ACC112 (cell line): ENCODE data around the gene CDYL.

Experiments used
- H2AFZ ChIP-seq: fragments of 200-600 bp; sonication (generic); one replicate; pipeline ENCODE4 v1.6.0; 2017; ENCODE audit warnings: antibody characterized with exemption, low read length; ENCODE audit not compliant: unreplicated experiment
- H3K27ac ChIP-seq: fragments of 200-600 bp; sonication (generic); 2 replicates; pipeline ENCODE4 v1.5.1; 2014; ENCODE audit warnings: low read depth, mild to moderate bottlenecking, antibody characterized with exemption, low read length, moderate library complexity
- H3K27me3 ChIP-seq: fragments of 200-600 bp; sonication (generic); 2 replicates; pipeline ENCODE4 v1.6.1; 2014; ENCODE audit warnings: mild to moderate bottlenecking, antibody characterized with exemption, low read length, moderate library complexity, mixed read lengths; ENCODE audit not compliant: insufficient read depth
- H3K36me3 ChIP-seq: fragments of 200-600 bp; sonication (generic); 2 replicates; pipeline ENCODE4 v1.6.1; 2016; ENCODE audit warnings: mild to moderate bottlenecking, antibody characterized with exemption, low read length, moderate library complexity, mixed read lengths; ENCODE audit not compliant: insufficient read depth
- H3K4me1 ChIP-seq: fragments of 200-600 bp; sonication (generic); one replicate; pipeline ENCODE4 v1.6.1; 2016; ENCODE audit warnings: low read length, mixed read lengths; ENCODE audit not compliant: insufficient read depth, unreplicated experiment, control insufficient read depth
- H3K4me3 ChIP-seq: fragments of 200-600 bp; sonication (generic); 2 replicates; pipeline ENCODE4 v1.5.1; 2014; ENCODE audit warnings: mild to moderate bottlenecking, low read depth, low read length
- H3K79me2 ChIP-seq: fragments of 200-600 bp; sonication (generic); one replicate; pipeline ENCODE4 v1.6.0; 2016; ENCODE audit warnings: low read length; ENCODE audit not compliant: control insufficient read depth, unreplicated experiment, insufficient read depth

Gene CDYL

GRCh38 chr6:4773181-4773580, 3.0 kb upstream of the CDYL start:
- Histone ChIP-seq H3K27ac (no peak overlapping the region), H3K36me3 (no peaks in the 10 kb centered on the region), H3K4me3 (no peak overlapping the region), H3K4me1 (no peaks in the 10 kb centered on the region), H3K27me3 (peaks cover 9% of the 10 kb centered on the region; the same call in 1 of the 2 replicates), H2AFZ (no peak overlapping the region), H3K79me2 (peaks cover 13% of the 10 kb centered on the region)

- H3K27ac ChIP-seq: no peak overlapping the region
- no peak overlapping the region for H3K4me3 ChIP-seq
- no peak overlapping the region for H2AFZ ChIP-seq
- H3K27me3 ChIP-seq: peaks cover 9% of the 10 kb centered on the region; the same call in 1 of the 2 replicates
- H3K4me1 ChIP-seq: no peaks in the 10 kb centered on the region
- no peaks in the 10 kb centered on the region for H3K36me3 ChIP-seq
- peaks cover 24% of the 10 kb centered on the region for H3K79me2 ChIP-seq
These were observed 1.9 kb upstream of the CDYL start for GRCh38 chr6:4774296-4774695.

DNA sequence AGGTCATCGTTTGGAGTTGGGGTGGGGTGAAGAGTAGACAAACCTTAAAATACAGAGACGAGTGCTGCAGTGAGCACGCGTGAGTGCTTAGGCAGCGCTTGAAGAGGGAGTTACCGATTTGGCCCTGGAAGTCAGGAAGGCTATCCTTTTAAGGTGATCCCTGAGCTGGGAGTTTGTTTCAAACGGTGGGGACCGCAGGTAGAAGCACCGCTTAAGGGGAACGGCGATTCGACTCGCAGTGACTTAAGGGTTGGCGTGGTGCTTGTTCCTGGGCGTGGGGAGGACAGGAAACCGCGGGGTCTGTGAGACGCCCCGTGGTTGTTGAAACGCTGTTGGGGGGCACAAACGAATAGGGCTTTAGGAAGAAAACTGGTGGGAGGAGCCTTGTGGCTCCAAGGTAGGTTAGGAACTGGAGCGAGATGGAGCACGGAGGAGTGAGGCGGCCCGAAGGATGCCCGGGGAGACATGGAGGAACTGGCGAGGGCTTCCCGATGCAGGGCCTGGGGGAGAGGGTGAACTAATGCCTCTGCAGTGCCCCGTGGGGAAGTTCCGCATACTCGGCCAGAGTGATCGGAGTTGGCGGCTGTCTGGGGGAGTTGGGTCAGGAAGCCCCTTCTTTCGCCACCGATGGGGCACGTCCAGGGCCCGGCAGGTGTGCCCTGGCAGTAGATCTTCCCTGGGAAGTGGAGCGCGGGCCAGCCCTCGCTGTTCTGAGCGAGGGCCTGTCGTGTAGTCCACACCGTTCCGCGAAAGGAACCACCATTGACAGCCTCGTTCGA, 1.3 kb upstream of the CDYL start:
- peaks cover 30% of the 10 kb centered on the region for H3K79me2 ChIP-seq
- peak overlapping the region; percentile 68 for H3K4me3 ChIP-seq
- peak overlapping the region; percentile 23 for H2AFZ ChIP-seq
- no peaks in the 10 kb centered on the region for H3K36me3 ChIP-seq
- H3K27ac ChIP-seq: no peak overlapping the region
- peaks cover 9% of the 10 kb centered on the region; the same call in 1 of the 2 replicates for H3K27me3 ChIP-seq
- peaks cover 2% of the 10 kb centered on the region for H3K4me1 ChIP-seq

DNA sequence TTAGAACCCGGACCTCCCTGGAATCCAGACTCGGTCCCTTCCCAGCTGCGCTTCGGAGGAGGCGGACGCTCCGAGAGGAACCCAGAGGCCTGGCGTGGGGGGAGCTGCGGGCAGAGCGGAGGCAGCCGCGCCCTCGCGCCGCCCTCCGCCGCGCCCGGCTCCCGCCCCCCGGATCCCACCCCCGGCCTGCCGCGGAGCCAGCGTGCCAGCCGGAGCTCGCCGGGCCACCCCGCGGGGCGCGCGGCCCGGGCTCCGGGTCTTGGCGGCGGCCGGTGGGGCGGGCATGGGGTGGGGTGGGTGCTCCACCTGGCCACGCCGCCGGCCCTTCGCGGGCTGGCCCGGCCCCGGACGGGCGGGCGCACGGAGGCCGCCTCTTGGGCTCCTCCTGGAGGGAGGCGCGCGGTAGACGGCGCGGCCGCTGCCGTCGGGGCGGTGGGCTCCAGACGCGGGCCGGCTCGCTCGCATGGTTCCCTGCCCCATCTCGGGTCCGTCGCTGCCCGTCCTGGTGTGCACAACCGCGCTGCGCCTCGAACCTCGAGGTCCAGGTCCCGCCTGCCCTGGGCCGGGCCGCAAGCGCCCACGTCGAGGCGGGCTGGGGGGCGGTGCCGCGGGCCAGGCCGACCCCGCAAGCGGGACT, 592 bp upstream of the CDYL start:
- H2AFZ ChIP-seq: peak overlapping the region; percentile 83
- peaks cover 7% of the 10 kb centered on the region for H3K4me1 ChIP-seq
- no peaks in the 10 kb centered on the region for H3K36me3 ChIP-seq
- peak overlapping the region; percentile 80 for H3K4me3 ChIP-seq
- peaks cover 36% of the 10 kb centered on the region for H3K79me2 ChIP-seq
- peak overlapping the region; percentile 43; the same call in 1 of the 2 replicates for H3K27ac ChIP-seq
- H3K27me3 ChIP-seq: peaks cover 9% of the 10 kb centered on the region; the same call in 1 of the 2 replicates

- H3K79me2 ChIP-seq: peaks cover 47% of the 10 kb centered on the region
- H3K36me3 ChIP-seq: no peaks in the 10 kb centered on the region
- H2AFZ ChIP-seq: peak overlapping the region; percentile 40
- peak overlapping the region; percentile 90 for H3K4me3 ChIP-seq
- H3K27me3 ChIP-seq: peaks cover 9% of the 10 kb centered on the region; the same call in 1 of the 2 replicates
- peak overlapping the region; percentile 2; the same call in 1 of the 2 replicates for H3K27ac ChIP-seq
- peaks cover 10% of the 10 kb centered on the region for H3K4me1 ChIP-seq
These were observed 539 bp downstream of the CDYL start for GRCh38 chr6:4776493-4777393.

DNA sequence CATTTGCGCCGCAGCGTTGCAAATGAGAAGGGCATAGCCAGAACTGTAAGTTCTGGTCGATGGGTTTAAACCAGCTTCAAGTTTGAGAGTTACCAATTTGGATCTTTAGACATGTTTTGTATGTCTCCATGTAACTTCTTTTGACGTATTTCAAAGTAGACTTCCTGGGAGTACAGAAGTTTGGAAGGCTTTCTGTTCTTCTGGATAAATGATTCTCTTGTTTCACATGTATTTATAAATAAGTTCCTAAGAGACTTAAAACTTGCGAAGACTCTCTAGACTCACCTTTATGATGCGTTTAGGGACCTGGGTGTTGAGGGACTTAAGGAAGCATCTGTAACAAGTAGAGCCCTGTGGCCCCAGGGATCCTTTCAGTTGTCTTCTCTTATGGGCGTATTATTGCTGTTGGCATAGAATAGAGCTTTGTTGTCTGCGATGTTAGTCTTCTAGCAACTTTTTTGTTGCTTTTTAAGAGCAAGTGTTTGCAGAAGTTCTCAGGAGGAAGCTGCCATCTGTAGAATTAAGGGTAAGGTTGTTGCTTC, 1.3 kb downstream of the CDYL start:
- Histone ChIP-seq H3K36me3 (no peaks in the 10 kb centered on the region), H3K27ac (peak overlapping the region; percentile 2; the same call in 1 of the 2 replicates), H3K4me3 (peak overlapping the region; percentile 90), H2AFZ (peak overlapping the region; percentile 40), H3K4me1 (peaks cover 10% of the 10 kb centered on the region), H3K79me2 (peaks cover 54% of the 10 kb centered on the region), H3K27me3 (peaks cover 9% of the 10 kb centered on the region; the same call in 1 of the 2 replicates)

DNA sequence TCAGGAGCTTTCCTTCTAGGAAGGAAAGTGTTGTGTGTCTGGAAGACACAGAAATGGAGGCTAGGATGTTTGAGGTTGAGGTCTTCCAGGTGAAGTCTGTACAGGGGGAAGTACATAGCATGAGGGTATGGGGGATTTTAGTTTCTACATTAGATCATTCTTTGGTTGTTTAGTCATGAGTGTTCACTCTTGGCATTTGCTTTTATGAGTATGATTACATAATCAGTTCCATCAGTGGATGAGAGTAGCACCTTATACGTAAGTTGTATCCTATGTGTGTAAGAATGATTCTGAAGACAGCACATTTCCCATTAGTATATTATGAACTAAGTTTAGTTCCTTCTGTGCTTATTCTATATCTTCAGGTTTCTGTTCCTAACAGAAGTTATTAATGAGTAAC, 1.9 kb downstream of the CDYL start:
- H3K27ac ChIP-seq: no peak overlapping the region
- peaks cover 9% of the 10 kb centered on the region; the same call in 1 of the 2 replicates for H3K27me3 ChIP-seq
- peaks cover 10% of the 10 kb centered on the region for H3K4me1 ChIP-seq
- H3K36me3 ChIP-seq: no peaks in the 10 kb centered on the region
- peaks cover 61% of the 10 kb centered on the region for H3K79me2 ChIP-seq
- peak overlapping the region; percentile 90 for H3K4me3 ChIP-seq
- H2AFZ ChIP-seq: no peak overlapping the region

DNA sequence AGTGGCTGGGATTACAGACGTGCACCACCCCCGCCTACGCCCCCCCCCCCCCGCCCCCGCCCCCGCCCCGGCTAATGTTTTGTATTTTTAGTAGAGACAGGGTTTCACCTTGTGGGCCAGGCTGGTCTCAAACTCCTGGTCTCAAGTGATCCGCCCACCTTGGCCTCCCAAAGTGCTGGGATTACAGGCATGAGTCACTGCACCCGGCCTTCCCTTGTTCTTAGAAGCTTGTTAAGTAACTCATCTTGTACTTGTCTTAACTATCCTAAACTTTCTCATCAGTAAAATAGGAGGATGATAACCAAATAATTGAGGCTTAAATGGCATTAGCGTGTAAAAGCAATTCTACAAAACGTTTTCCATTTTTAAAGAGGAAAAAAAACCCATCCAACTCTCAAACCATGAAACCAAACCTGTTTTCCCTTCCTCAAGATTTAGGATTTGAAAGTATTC, 4.2 kb downstream of the CDYL start:
- H3K79me2 ChIP-seq: peaks cover 84% of the 10 kb centered on the region
- no peaks in the 10 kb centered on the region for H3K36me3 ChIP-seq
- no peak overlapping the region for H3K27ac ChIP-seq
- H3K27me3 ChIP-seq: no peaks in the 10 kb centered on the region
- peaks cover 10% of the 10 kb centered on the region for H3K4me1 ChIP-seq
- peak overlapping the region; percentile 12; the same call in 1 of the 2 replicates for H3K4me3 ChIP-seq
- H2AFZ ChIP-seq: no peak overlapping the region

DNA sequence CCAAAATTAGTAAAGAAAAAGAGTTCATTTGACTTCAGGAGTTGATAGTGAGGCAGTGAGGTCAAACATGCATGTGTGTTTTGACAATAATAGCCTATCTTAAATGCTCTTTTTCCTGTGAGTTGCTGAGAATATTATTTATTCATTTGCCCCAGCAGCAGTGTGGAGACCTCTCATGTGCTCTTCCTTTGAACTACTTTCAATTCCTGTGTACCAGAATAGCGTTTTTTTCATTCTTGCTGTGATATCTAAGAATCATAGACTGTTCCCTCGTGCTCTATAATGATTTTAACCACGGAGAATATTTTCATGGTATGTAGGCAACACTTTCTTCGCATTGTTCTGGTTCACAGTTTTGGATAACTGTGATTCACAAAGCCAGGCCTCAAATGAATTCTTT, 5.2 kb downstream of the CDYL start:
- Histone ChIP-seq H2AFZ (no peak overlapping the region), H3K36me3 (no peaks in the 10 kb centered on the region), H3K79me2 (peaks cover 93% of the 10 kb centered on the region), H3K4me1 (peaks cover 10% of the 10 kb centered on the region), H3K27me3 (no peaks in the 10 kb centered on the region), H3K27ac (no peak overlapping the region), H3K4me3 (no peak overlapping the region)
